ENCODE results near the gene TNPO2.
"Not testable (repeated sequence)": the region's sequence is repeated elsewhere in the genome, so short reads cannot be mapped to it uniquely, and the experiment has no call there.

The TNPO2 gene

DNA sequence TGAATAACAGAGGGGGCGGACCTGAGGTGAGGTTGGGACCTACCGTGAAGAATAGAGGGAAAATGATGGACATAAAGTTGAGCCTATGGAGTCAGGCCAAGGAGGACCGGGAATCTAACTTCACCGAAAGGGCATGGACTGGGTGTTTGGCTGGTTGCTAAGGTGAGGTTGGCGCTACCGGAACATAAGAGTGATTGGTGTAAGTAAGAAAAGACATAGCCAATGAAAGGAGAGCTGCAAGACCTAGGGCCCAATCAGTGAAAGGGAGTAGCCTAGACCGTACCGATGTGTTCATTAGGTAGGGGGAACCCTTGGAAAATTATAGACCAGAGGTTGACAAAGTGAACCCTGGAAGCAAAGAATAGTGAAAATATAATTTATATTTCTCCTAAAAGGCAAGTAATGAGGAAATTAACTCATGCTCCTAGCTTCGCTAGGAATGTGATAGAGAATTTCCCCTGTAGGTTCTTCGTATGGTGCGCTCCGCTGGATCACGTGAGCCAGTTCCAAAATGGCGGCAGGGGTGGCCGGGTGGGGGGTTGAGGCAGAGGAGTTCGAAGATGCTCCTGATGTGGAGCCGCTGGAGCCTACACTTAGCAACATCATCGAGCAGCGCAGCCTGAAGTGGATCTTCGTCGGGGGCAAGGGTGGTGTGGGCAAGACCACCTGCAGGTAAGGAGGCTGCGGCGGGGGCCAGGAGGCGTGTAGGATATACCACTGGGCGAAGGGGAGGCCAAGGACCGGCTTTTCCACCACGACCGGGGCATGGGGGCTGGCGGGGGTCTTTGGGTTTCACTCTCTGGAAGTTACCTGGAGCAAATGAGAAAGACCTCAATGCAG, 13.5 kb upstream of the TNPO2 start, which contains the start of gene GET3:
Gene GET3, plus strand, starts transcription at position 503 of the 840 bp plus-strand sequence. Its CDS starts 9 bp downstream, at position 512.
- peak; percentile 85 for DNase-seq

DNA sequence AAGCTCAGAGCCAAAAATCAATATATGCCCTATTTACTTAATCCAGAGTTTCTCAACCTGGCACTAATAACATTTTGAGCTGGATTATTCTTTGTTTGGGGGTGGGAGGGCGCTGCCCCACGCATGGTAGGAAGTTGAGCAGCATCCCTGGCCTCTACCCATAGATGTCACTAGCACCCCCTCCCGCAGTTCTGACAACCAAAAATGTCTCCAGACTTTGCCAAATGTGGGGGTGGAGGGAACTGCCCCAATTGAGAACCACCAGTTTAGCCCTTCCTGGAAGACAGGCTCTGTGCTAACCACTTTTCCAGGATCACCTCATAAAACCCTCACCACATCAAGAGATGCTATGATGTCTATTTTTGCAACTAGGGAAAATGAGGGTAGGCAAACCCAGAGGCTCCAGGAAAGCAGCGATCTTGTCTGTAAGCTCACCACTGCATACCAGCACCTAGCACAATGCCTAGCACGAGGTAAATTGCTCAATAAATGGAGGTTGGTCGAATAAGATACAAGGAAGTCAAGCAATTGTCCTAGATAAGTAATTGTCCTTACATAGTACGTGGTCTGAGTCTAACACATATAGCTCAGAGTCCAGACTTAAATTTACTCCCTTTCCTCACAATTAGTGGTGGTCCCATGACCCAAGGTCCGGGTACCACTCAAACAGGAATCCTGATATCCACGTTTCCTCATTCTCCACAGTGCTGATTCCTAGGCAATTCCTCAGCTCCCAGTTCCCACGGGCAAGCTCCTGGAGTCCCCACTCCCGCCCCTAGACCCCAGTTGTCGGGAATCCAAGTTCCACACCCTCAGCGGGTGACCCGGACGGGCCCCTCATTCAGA, 9.9 kb upstream of the TNPO2 start:
- DNase-seq = peak; percentile 68

GRCh38 chr19:12731337-12731736, 7.6 kb upstream of the TNPO2 start:
- DNase-seq = no peak

DNA sequence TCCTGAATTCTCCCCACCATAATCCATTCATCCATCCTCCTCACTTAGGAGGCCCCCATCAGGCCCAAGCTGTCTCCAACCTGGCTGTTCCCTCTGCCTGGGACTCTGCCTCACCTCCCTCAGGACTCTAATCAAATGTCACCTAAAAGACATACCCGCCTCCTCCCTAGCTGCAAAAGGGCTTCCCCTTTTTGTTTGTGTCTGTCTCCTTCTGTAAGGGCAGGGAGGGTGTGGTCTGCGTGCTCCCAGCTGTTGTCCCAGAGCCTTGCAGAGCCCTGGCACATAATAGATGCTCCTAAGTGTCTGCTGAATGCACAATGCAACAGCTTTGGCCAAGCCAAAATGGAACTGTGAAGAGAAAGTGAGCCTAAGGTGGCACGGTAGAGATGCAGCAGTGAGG, 6.3 kb upstream of the TNPO2 start:
- DNase-seq = no peak

- no peak for DNase-seq
Observed at GRCh38 chr19:12727745-12728433, 4.2 kb upstream of the TNPO2 start.

- no peak for DNase-seq
Observed at GRCh38 chr19:12726988-12727316, 3.2 kb upstream of the TNPO2 start.

DNA sequence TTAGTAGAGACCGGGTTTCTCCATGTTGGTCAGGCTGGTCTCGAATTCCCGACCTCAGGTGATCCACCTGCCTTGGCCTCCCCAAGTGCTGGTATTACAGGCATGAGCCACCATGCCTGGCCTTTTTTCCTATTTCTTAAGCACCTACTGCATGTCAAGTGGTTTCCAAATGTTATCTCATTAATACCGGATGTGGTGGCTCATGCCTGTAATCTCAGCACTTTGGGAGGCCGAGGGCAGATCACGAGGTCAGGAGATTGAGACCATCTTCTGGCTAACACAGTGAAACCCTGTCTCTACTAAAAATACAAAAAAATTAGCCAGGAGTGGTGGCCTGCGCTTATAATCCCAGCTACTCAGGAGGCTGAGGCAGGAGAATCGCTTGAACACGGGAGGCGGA, 1.9 kb upstream of the TNPO2 start:
- not testable (repeated sequence) for DNase-seq

GRCh38 chr19:12723381-12723640, 421 bp downstream of the TNPO2 start:
- no peak for DNase-seq

- peak; percentile 96 for DNase-seq
Observed at GRCh38 chr19:12722566-12723380, 959 bp downstream of the TNPO2 start.

- DNase-seq = peak; percentile 63
Observed at GRCh38 chr19:12721656-12722565, 1.8 kb downstream of the TNPO2 start.

GRCh38 chr19:12720851-12721655, 2.7 kb downstream of the TNPO2 start:
- DNase-seq = no peak

DNA sequence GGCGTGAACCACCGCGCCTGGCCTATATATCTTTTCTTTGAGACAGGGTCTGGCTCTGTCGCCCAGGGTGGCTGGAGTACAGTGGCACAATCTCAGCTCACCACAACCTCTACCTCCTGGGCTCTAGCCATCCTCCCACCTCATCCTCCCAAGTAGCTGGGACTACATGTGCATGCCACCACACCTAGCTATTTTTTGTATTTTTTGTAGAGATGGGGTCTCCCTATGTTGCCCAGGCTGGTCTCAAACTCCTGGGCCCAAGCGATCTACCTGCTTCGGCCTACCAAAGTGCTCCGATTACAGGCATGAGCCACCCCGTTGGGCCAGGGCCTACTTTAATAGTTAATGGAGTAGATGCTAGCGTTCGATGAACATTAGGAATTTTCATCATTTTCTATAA, 3.4 kb downstream of the TNPO2 start:
- DNase-seq = no peak

DNA sequence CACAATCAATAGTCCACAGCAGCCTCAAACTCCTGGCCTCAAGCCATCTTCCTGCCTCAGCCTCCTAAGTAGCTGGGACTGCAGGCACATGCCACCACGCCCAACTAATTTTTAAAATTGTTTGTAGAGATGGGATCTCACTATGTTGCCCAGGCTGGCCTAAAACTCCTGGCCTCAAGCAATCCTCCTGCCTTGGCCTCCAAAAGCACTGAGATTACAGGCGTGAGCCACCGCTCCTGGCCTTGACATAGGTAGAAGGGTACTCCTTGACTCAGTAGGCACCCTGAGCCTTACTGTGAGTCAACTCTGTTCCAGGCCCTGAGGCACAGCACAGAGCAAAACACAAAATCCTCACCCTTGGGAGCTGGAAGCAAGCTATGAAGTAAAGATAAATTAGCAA, 7.8 kb downstream of the TNPO2 start:
- no peak for DNase-seq

DNA sequence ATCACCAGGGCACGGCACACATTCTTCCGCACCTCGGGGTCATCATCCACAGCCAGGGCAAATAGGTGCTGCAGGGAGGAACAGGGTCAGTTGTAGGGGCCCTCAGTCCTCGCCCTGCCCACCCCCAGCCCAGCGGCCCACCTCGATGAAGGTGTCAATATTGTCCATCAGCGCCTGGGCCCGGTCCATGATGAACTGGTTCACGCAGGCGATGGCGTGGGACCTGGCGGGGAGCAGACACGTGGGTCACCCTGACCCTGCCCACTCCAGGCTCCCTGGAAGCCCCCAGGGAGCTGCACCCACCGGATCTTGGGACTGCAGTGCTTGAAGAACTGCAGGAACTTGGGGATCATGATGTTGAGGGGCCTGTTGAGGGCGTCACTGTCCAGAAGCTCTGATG, 8.6 kb downstream of the TNPO2 start:
- no peak for DNase-seq

- not testable (repeated sequence) for DNase-seq
Observed at GRCh38 chr19:12713304-12713703, 10.4 kb downstream of the TNPO2 start.

DNA sequence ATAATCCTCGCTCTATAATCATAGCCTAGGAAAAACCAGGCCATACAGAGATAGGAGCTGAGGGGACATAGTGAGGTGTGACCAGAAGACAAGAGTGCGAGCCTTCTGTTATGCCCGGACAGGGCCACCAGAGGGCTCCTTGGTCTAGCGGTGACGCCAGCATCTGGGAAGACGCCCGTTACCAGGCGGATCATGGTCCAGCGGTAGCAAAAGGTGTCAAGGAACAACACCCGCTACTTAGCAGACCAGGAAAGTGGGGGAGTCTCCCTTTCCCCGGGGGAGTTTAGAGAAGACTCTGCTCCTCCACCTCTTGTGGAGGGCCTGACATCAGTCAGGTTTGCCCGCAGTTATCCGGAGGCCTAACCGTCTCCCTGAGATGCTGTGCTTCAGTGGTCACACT, 11.7 kb downstream of the TNPO2 start:
- not testable (repeated sequence) for DNase-seq

DNA sequence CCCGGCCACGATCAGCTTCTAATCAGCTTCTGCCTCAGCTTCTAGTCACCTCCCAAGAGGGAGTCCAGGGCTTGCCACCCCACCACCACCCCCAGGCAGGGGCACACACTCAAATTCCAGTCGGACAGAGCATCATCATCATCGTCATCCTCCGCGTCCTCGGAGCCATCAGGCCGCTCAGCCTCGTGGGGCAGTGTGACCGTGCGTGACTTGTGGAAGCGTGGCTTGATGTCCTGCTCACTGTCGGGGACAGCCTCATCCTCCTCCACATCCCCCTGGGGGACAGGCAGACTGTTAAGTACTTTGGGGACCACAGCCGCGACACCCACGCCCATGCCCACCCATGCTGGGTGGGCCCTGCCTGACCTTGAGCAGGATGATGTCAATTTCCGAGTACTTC, 12.5 kb downstream of the TNPO2 start:
- no peak for DNase-seq

GRCh38 chr19:12708641-12709040, 15.1 kb downstream of the TNPO2 start:
- DNase-seq = no peak

GRCh38 chr19:12706332-12706718, 17.4 kb downstream of the TNPO2 start:
- no peak for DNase-seq

DNA sequence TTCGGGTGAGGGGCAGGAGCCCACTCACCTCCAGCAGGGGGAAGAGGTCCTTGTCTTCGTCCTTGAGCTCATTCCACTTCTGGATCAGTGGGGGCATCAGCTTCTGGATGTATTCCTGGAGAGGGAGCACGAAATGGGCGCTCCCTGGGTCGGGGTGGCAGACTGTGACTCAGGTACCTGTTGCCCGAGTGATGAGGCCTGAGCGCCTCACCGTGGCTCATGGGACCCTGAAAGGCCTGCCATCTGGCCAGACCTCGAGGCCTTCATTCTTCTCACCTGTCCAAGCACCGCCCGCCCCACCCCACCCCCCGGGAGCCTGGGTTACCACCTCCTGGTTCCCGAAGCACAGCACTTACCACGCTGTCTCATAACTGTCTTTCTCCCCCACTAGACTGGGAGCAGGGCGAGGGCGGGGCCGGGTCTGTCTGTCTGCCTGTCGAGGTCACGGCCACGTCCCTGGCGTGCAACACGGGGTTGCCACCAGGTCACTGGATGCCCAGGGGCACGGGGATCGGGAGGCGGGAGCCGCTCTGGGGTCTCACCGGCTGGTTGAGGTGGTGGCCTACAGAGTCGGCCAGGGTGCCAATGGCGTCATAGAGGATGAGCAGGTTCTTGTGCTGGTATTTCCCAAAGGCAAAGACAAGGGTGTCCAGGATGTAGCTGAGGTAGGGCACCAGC, 17.9 kb downstream of the TNPO2 start:
- DNase-seq = no peak

Measured in stimulated activated CD4-positive, alpha-beta T cell treated with anti-CD3 and anti-CD28 coated beads, Interleukin-1b, Interleukin-23, amount 100 ng/mL, for 48 hours (primary cell).